Measurements from ENCODE around the gene AQP4.

- TF ChIP-seq, protein P1, sequence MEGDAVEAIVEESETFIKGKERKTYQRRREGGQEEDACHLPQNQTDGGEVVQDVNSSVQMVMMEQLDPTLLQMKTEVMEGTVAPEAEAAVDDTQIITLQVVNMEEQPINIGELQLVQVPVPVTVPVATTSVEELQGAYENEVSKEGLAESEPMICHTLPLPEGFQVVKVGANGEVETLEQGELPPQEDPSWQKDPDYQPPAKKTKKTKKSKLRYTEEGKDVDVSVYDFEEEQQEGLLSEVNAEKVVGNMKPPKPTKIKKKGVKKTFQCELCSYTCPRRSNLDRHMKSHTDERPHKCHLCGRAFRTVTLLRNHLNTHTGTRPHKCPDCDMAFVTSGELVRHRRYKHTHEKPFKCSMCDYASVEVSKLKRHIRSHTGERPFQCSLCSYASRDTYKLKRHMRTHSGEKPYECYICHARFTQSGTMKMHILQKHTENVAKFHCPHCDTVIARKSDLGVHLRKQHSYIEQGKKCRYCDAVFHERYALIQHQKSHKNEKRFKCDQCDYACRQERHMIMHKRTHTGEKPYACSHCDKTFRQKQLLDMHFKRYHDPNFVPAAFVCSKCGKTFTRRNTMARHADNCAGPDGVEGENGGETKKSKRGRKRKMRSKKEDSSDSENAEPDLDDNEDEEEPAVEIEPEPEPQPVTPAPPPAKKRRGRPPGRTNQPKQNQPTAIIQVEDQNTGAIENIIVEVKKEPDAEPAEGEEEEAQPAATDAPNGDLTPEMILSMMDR (IDR thresholded peaks at IDR 0.05): no peak
- no peak for TF ChIP-seq POLR2A (IDR thresholded peaks at IDR 0.05)
- TF ChIP-seq POLR2AphosphoS5 (IDR thresholded peaks at IDR 0.05; ENCODE audit: insufficient read depth in 1 of 2, low read depth in 1 of 2): no peak
Observed at GRCh38 chr18:26888259-26888658, 22.8 kb upstream of the AQP4 start.
